ENCODE results near the gene CUTA.

Gene CUTA

GRCh38 chr6:33391922-33392594 lies 25.8 kb downstream of the CUTA start:
- peak overlapping the region; percentile 98 for H3K27ac ChIP-seq
- TF ChIP-seq ZFX (IDR thresholded peaks at IDR 0.05), result no peak
- TF ChIP-seq, protein P1, sequence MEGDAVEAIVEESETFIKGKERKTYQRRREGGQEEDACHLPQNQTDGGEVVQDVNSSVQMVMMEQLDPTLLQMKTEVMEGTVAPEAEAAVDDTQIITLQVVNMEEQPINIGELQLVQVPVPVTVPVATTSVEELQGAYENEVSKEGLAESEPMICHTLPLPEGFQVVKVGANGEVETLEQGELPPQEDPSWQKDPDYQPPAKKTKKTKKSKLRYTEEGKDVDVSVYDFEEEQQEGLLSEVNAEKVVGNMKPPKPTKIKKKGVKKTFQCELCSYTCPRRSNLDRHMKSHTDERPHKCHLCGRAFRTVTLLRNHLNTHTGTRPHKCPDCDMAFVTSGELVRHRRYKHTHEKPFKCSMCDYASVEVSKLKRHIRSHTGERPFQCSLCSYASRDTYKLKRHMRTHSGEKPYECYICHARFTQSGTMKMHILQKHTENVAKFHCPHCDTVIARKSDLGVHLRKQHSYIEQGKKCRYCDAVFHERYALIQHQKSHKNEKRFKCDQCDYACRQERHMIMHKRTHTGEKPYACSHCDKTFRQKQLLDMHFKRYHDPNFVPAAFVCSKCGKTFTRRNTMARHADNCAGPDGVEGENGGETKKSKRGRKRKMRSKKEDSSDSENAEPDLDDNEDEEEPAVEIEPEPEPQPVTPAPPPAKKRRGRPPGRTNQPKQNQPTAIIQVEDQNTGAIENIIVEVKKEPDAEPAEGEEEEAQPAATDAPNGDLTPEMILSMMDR (conservative IDR thresholded peaks at IDR 0.05), result no peak

DNA sequence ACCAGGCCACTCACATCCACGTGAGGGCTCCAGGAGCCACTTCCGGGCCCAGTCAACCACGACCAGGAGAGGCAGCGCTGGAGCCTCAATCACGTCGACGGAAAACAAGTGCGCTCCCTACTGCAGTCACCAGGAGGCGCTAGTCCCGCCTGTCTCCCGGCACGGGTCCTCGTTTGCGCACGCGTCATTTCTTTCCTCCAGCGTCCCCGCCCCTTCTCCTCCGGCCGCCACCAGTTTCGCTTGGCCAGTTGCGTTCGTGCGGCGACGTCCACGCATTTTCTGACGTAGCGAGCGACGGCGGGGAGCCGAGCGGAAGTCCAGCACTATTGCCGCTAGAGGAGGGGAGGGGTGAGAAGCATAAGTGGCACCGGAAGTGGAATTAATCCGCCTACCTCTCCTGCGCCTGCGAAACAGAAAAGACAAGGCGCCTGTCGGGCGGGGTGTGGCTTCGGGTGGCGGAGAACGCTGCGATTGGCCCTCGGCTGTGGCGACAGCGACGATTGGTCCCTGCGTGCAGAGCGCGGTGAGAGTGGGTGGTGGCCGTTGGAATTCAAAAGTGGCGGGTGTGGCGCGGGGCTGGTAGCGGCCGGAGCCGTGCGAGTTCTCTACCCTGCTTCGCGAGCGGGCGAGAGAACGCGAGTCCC lies 26.5 kb downstream of the CUTA start, which contains the start of gene KIFC1:
Gene KIFC1 (plus strand): TSS at position 546 of the 644 bp plus-strand sequence. CDS start 163 bp downstream, outside the sequence.
- no peak for TF ChIP-seq ZFX (IDR thresholded peaks at IDR 0.05)
- TF ChIP-seq, protein P1 (conservative IDR thresholded peaks at IDR 0.05), result peak; percentile 99
- peak within 1 kb of the TSS; percentile 98 for H3K27ac ChIP-seq

DNA sequence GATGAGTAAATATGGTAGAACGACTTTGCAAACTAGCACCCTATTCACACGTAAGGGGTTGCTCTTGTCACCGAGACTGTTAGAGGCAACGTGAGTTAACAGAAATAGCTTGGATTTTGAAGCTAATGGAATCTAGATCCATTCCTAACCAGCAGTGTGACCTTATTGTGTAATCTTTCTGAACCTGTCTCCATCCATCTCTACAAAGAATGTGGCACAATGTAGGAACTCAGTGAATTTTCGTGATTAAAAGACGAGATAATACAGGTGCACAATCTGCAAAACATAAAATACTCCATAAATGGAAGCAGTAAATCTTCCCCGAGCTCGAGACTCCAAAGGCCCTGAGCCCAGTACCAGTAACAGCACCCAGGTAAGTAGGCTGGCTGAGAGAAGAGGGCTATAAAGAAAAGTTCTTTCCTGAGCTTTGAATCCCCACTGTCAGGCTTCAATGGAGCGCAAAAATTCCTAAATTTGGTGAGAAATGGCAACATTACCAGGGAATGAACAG lies 27.1 kb downstream of the CUTA start:
- H3K27ac ChIP-seq, result peak overlapping the region; percentile 98
- TF ChIP-seq, protein P1 (conservative IDR thresholded peaks at IDR 0.05), result 0 out of 2 replicates have a peak, but pooled peaks have one; percentile 58
- TF ChIP-seq ZFX (IDR thresholded peaks at IDR 0.05), result peak; percentile 45; the same call in 1 of the 2 replicates

DNA sequence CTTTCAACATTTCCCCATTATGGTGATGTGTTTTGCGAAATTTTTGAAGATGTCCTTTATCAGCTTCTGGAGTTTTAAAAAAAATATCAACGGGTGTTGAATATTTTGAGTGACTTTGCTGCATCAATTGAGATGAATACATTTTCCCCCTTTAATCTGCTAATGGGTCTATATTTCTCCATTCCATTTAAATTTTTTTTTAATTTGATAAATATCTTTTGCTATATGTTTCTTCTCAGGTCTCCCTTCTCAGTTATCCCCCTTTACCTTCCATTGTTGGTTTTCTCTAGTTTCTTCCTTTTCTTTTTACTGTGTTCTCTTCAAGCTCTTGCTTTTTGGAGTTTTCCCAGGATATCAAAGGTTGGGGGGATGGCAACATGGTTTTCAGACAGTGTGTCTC lies 27.7 kb downstream of the CUTA start:
- no peak overlapping the region for H3K27ac ChIP-seq
- TF ChIP-seq ZFX (IDR thresholded peaks at IDR 0.05), result no peak
- TF ChIP-seq, protein P1 (conservative IDR thresholded peaks at IDR 0.05), result no peak

- no peak for TF ChIP-seq ZFX (IDR thresholded peaks at IDR 0.05)
- TF ChIP-seq, protein P1 (conservative IDR thresholded peaks at IDR 0.05), result peak; percentile 48
- H3K27ac ChIP-seq, result no peak overlapping the region
Observed at GRCh38 chr6:33384581-33385020, 33.3 kb downstream of the CUTA start.

DNA sequence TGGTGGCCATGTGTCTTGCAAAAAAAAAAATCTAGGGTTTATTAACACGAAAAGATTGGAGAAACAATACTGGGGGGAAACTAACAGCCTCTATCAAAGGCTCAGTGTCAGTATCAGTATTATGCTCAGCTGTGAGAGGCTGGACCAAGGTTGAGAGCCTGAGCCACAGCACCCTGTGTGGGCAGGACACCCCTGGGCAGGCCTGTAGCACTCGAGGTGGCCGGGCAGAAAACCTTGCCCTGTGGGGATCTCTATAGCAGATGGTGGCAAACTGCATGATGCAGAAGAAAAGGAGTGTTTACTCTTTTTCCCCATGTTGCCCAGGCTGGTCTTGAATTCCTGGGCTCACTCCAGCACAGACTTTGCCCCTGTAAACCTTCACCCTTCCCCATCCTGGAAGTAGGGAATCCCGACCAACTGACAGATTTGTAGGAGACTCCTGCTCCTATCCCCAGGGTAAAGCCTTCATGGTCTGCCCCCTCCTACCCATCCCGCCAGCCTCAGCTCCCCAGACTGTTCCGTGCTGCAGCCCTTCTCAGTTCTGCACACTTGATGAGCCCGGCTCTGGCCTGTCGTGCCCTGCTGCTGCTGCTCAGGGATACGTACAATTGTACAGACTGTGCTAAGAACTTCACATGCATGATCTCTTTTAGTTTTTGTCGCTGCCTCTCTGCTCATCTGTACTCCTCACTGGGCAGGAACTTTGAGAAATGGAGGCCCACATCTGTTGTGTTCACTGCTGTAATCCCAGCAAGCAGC lies 34.3 kb downstream of the CUTA start:
- no peak overlapping the region for H3K27ac ChIP-seq
- TF ChIP-seq, protein P1 (conservative IDR thresholded peaks at IDR 0.05), result no peak
- TF ChIP-seq ZFX (IDR thresholded peaks at IDR 0.05), result no peak

Data from C4-2B (cell line).